Measurements from ENCODE around the gene COA7.

The COA7 gene

DNA sequence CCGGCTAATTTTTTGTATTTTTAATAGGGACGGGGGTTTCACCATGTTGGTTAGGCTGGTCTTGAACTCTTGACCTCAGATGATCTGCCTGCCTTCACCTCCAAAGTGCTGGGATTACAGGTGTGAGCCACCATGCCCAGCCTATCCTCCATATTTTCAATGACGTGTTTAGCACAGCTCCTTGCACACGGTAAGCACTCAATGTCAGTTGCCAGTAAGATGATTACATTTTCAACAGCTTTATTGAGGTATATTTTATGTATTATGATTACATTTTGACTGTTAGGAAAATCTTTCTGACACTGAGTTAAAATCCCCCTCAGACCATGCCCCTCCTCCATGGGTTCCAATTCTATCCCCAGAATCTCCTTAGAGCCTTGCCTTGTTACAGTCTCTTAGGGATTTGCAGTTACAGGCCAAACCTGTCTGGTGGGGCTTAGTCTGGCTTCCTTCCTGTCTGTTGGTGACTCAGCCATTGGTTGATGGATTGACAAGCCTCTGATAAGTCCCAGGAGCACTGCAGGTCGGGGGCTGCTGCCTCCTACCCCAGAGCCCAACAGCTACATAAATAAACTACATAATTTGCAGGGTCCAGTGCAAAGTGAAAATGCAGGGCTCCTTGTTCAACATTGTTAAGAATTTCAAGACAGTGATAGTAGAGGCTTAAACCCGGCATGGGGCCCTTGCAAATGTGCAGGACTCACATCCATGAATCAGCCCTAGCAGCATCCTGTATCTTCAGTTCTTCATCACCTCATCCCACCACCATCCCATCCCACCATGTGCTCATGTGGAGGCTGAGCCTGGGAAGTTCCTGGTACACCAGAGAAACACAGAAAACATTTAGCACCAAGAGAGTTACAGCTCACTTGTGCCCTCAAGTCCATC, 23.4 kb downstream of the COA7 start:
- H3K4me3 ChIP-seq (ENCODE audit: low read depth, low read length), result no peak overlapping the region
- H3K36me3 ChIP-seq (ENCODE audit: control insufficient read depth in 2 of 2, insufficient read depth in 1 of 2, low read length in 2 of 2), result no peaks in the 10 kb centered on the region
- no peak overlapping the region for H3K27ac ChIP-seq (ENCODE audit: extremely low read depth, low read depth, low read length)
- ChIA-PET POLR2A (no interaction called here), CTCF (interaction anchor here (0.6 kb wide), 2 partner anchors 225 to 270 kb away, joined by 3 read pairs; partner anchors contain the start of genes ORC1 and PRPF38A)
- TF ChIP-seq, protein P1, sequence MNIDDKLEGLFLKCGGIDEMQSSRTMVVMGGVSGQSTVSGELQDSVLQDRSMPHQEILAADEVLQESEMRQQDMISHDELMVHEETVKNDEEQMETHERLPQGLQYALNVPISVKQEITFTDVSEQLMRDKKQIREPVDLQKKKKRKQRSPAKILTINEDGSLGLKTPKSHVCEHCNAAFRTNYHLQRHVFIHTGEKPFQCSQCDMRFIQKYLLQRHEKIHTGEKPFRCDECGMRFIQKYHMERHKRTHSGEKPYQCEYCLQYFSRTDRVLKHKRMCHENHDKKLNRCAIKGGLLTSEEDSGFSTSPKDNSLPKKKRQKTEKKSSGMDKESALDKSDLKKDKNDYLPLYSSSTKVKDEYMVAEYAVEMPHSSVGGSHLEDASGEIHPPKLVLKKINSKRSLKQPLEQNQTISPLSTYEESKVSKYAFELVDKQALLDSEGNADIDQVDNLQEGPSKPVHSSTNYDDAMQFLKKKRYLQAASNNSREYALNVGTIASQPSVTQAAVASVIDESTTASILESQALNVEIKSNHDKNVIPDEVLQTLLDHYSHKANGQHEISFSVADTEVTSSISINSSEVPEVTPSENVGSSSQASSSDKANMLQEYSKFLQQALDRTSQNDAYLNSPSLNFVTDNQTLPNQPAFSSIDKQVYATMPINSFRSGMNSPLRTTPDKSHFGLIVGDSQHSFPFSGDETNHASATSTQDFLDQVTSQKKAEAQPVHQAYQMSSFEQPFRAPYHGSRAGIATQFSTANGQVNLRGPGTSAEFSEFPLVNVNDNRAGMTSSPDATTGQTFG (tag by site-specific recombination; IDR thresholded peaks at IDR 0.05; ENCODE audit: borderline replicate concordance), result no peak
- TF ChIP-seq, protein P2, sequence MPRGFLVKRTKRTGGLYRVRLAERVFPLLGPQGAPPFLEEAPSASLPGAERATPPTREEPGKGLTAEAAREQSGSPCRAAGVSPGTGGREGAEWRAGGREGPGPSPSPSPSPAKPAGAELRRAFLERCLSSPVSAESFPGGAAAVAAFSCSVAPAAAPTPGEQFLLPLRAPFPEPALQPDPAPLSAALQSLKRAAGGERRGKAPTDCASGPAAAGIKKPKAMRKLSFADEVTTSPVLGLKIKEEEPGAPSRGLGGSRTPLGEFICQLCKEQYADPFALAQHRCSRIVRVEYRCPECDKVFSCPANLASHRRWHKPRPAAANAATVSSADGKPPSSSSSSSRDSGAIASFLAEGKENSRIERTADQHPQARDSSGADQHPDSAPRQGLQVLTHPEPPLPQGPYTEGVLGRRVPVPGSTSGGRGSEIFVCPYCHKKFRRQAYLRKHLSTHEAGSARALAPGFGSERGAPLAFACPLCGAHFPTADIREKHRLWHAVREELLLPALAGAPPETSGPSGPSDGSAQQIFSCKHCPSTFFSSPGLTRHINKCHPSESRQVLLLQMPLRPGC (tag by site-specific recombination; IDR thresholded peaks at IDR 0.05), result no peak
- TF ChIP-seq ZBTB20 (tag by site-specific recombination; IDR thresholded peaks at IDR 0.05), result no peak
- no peak for TF ChIP-seq ZNF114 (tag by site-specific recombination; IDR thresholded peaks at IDR 0.05)
- TF ChIP-seq, protein P3, sequence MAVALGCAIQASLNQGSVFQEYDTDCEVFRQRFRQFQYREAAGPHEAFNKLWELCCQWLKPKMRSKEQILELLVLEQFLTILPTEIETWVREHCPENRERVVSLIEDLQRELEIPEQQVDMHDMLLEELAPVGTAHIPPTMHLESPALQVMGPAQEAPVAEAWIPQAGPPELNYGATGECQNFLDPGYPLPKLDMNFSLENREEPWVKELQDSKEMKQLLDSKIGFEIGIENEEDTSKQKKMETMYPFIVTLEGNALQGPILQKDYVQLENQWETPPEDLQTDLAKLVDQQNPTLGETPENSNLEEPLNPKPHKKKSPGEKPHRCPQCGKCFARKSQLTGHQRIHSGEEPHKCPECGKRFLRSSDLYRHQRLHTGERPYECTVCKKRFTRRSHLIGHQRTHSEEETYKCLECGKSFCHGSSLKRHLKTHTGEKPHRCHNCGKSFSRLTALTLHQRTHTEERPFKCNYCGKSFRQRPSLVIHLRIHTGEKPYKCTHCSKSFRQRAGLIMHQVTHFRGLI (tag by site-specific recombination; IDR thresholded peaks at IDR 0.05), result peak; percentile 83; the same call in 1 of the 2 replicates
- H3K9me3 ChIP-seq (ENCODE audit: control insufficient read depth, insufficient read depth, low read depth, low read length), result no peaks in the 10 kb centered on the region
- H3K4me1 ChIP-seq (ENCODE audit: control insufficient read depth, insufficient read depth, low read length), result no peaks in the 10 kb centered on the region

DNA sequence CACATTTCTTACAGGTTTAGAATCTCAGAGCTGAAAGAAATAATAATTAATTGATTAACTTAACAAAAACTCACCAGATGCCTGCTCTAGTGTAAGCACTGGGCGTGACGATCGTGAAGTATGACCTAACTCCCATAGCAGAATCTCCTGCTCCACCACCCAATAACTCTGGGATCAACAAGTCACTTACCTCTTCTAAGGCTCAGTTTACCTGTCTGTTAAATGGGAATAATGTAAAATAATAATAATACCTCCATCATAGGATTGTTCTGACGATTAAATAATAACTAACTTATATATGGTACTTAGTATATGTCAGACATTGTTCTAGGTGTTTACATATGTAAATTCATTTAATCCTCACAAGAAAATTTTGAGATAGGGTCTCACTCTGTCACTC, 24.6 kb downstream of the COA7 start:
- Histone ChIP-seq H3K27ac (ENCODE audit: extremely low read depth, low read depth, low read length) (no peak overlapping the region), H3K9me3 (ENCODE audit: control insufficient read depth, insufficient read depth, low read depth, low read length) (no peaks in the 10 kb centered on the region), H3K4me1 (ENCODE audit: control insufficient read depth, insufficient read depth, low read length) (no peaks in the 10 kb centered on the region), H3K4me3 (ENCODE audit: low read depth, low read length) (no peak overlapping the region), H3K36me3 (ENCODE audit: control insufficient read depth in 2 of 2, insufficient read depth in 1 of 2, low read length in 2 of 2) (no peaks in the 10 kb centered on the region)
- no peak for TF ChIP-seq ZNF354C (tag by site-specific recombination; IDR thresholded peaks at IDR 0.05; ENCODE audit: borderline replicate concordance, low read depth)
- peak; percentile 26; the same call in 1 of the 2 replicates for TF ChIP-seq REPIN1 (tag by site-specific recombination; IDR thresholded peaks at IDR 0.05; ENCODE audit: low read depth)
- POLR2A ChIA-PET, result no interaction called here
- CTCF ChIA-PET, result interaction anchor here (0.7 to 1.0 kb wide), 2 partner anchors 13 to 306 kb away, joined by 3 read pairs; no protein-coding TSS in a partner anchor

DNA sequence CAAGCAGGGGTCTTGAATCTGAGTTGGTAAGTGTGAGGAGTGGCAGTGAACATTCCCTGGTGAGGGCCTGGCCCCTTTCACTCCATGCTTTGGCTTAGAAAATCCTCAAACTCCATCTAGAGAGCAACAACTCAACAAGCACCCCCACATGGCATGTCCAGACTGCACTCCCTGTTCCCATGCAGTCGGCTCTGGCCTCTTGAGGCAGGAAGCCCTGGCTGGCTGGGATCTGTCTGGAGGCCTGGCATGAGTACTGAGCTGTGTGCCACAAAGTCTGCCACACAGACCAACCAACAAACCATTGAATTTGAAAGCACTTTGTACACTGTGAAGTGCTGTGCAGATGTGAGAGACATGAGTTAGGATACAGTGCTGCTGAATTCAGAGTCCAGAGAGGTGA, 25.2 kb downstream of the COA7 start:
- no peaks in the 10 kb centered on the region for H3K36me3 ChIP-seq (ENCODE audit: control insufficient read depth in 2 of 2, insufficient read depth in 1 of 2, low read length in 2 of 2)
- no peaks in the 10 kb centered on the region for H3K9me3 ChIP-seq (ENCODE audit: control insufficient read depth, insufficient read depth, low read depth, low read length)
- POLR2A ChIA-PET, result no interaction called here
- CTCF ChIA-PET, result interaction anchor here (0.7 to 1.0 kb wide), 2 partner anchors 13 kb away, joined by 3 read pairs; no protein-coding TSS in a partner anchor
- no peaks in the 10 kb centered on the region for H3K4me1 ChIP-seq (ENCODE audit: control insufficient read depth, insufficient read depth, low read length)
- H3K27ac ChIP-seq (ENCODE audit: extremely low read depth, low read depth, low read length), result no peak overlapping the region
- no peak overlapping the region for H3K4me3 ChIP-seq (ENCODE audit: low read depth, low read length)
- TF ChIP-seq, protein P4, sequence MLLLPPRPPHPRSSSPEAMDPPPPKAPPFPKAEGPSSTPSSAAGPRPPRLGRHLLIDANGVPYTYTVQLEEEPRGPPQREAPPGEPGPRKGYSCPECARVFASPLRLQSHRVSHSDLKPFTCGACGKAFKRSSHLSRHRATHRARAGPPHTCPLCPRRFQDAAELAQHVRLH (tag by site-specific recombination; IDR thresholded peaks at IDR 0.05), result no peak
- TF ChIP-seq GFI1B (tag by site-specific recombination; IDR thresholded peaks at IDR 0.05) (no peak), MZF1 (tag by site-specific recombination; IDR thresholded peaks at IDR 0.05; ENCODE audit: borderline replicate concordance) (no peak), ZNF214 (tag by site-specific recombination; IDR thresholded peaks at IDR 0.05; ENCODE audit: borderline replicate concordance) (no peak), ZEB2 (tag by site-specific recombination; IDR thresholded peaks at IDR 0.05) (no peak), ZNF366 (tag by site-specific recombination; conservative IDR thresholded peaks at IDR 0.05) (no peak)
- TF ChIP-seq, protein P5, sequence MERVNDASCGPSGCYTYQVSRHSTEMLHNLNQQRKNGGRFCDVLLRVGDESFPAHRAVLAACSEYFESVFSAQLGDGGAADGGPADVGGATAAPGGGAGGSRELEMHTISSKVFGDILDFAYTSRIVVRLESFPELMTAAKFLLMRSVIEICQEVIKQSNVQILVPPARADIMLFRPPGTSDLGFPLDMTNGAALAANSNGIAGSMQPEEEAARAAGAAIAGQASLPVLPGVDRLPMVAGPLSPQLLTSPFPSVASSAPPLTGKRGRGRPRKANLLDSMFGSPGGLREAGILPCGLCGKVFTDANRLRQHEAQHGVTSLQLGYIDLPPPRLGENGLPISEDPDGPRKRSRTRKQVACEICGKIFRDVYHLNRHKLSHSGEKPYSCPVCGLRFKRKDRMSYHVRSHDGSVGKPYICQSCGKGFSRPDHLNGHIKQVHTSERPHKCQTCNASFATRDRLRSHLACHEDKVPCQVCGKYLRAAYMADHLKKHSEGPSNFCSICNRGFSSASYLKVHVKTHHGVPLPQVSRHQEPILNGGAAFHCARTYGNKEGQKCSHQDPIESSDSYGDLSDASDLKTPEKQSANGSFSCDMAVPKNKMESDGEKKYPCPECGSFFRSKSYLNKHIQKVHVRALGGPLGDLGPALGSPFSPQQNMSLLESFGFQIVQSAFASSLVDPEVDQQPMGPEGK (tag by site-specific recombination; IDR thresholded peaks at IDR 0.05), result no peak
- TF ChIP-seq, protein P6, sequence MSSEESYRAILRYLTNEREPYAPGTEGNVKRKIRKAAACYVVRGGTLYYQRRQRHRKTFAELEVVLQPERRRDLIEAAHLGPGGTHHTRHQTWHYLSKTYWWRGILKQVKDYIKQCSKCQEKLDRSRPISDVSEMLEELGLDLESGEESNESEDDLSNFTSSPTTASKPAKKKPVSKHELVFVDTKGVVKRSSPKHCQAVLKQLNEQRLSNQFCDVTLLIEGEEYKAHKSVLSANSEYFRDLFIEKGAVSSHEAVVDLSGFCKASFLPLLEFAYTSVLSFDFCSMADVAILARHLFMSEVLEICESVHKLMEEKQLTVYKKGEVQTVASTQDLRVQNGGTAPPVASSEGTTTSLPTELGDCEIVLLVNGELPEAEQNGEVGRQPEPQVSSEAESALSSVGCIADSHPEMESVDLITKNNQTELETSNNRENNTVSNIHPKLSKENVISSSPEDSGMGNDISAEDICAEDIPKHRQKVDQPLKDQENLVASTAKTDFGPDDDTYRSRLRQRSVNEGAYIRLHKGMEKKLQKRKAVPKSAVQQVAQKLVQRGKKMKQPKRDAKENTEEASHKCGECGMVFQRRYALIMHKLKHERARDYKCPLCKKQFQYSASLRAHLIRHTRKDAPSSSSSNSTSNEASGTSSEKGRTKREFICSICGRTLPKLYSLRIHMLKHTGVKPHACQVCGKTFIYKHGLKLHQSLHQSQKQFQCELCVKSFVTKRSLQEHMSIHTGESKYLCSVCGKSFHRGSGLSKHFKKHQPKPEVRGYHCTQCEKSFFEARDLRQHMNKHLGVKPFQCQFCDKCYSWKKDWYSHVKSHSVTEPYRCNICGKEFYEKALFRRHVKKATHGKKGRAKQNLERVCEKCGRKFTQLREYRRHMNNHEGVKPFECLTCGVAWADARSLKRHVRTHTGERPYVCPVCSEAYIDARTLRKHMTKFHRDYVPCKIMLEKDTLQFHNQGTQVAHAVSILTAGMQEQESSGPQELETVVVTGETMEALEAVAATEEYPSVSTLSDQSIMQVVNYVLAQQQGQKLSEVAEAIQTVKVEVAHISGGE (tag by site-specific recombination; conservative IDR thresholded peaks at IDR 0.05; ENCODE audit: low read depth), result no peak
